Stromal cell of bone marrow (primary cell): ENCODE measurements around the gene NCEH1.

Source experiments
- DNase-seq: peaks from one replicate; pipeline ENCODE4 v3.0.0-alpha.2; 2012; ENCODE audit warnings: low read depth

The NCEH1 gene

GRCh38 chr3:172580680-172581401 is 130.0 kb downstream of the NCEH1 start:
- no peak for DNase-seq
